Osteocyte (in vitro differentiated cells): Measurements from ENCODE around the gene TP73. TPM values are rescaled to one million over a fixed set of nuclear protein-coding genes. Genes with fewer than 3 reads are reported as not detected.

Experiments used
- DNase-seq: peaks from one replicate; pipeline ENCODE4 v3.0.0; 2021; ENCODE audit warnings: mixed read lengths; ENCODE audit not compliant: unreplicated experiment; ENCODE audit errors: extremely low spot score
- H3K27ac Mint-ChIP-seq: one replicate; pipeline ENCODE4 v1.8.0; 2021; ENCODE audit warnings: mild to moderate bottlenecking, mixed read lengths; ENCODE audit not compliant: unreplicated experiment
- H3K27me3 Mint-ChIP-seq: one replicate; pipeline ENCODE4 v1.8.0; 2021; ENCODE audit warnings: mixed read lengths; ENCODE audit not compliant: unreplicated experiment
- H3K36me3 Mint-ChIP-seq: one replicate; pipeline ENCODE4 v1.8.0; 2021; ENCODE audit warnings: mixed read lengths; ENCODE audit not compliant: unreplicated experiment
- H3K4me1 Mint-ChIP-seq: one replicate; pipeline ENCODE4 v1.8.0; 2021; ENCODE audit warnings: mixed read lengths; ENCODE audit not compliant: unreplicated experiment
- H3K4me3 Mint-ChIP-seq: one replicate; pipeline ENCODE4 v1.8.0; 2021; ENCODE audit warnings: mild to moderate bottlenecking, moderate library complexity, mixed read lengths; ENCODE audit not compliant: unreplicated experiment
- H3K9me3 Mint-ChIP-seq: one replicate; pipeline ENCODE4 v1.8.0; 2021; ENCODE audit warnings: mixed read lengths; ENCODE audit not compliant: unreplicated experiment
- CTCF ChIP-seq: fragments of 200-600 bp; sonication (generic); IDR thresholded peaks from 2 replicates; pipeline ENCODE4 v1.5.0; 2021; ENCODE audit warnings: antibody characterized with exemption, mild to moderate bottlenecking, moderate library complexity
- total RNA-seq: library from RNA; stranded (reverse); gene quantifications from 2 replicates; pipeline ENCODE4 v1.2.1, GENCODE V29; 2021

Gene TP73
- total RNA-seq, 1 donor from 2014 or later, result 0.24 TPM

- H3K27ac Mint-ChIP-seq, result no peak overlapping the region
- H3K9me3 Mint-ChIP-seq, result no peaks in the 10 kb centered on the region
- DNase-seq, result no peak
- no peaks in the 10 kb centered on the region for H3K27me3 Mint-ChIP-seq
- H3K4me1 Mint-ChIP-seq, result peaks cover 20% of the 10 kb centered on the region
- no peak overlapping the region for H3K4me3 Mint-ChIP-seq
- peaks cover 8% of the 10 kb centered on the region for H3K36me3 Mint-ChIP-seq
- TF ChIP-seq CTCF, result no peak
Observed at GRCh38 chr1:3732434-3733093, 80.2 kb downstream of the TP73 start.

- no peak overlapping the region for H3K27ac Mint-ChIP-seq
- H3K36me3 Mint-ChIP-seq, result peaks cover 11% of the 10 kb centered on the region
- no peak for TF ChIP-seq CTCF
- no peaks in the 10 kb centered on the region for H3K27me3 Mint-ChIP-seq
- no peak overlapping the region for H3K4me3 Mint-ChIP-seq
- DNase-seq, result no peak
- H3K9me3 Mint-ChIP-seq, result no peaks in the 10 kb centered on the region
- peaks cover 20% of the 10 kb centered on the region for H3K4me1 Mint-ChIP-seq
Observed at GRCh38 chr1:3733094-3733882, 81.0 kb downstream of the TP73 start.

- DNase-seq, result no peak
- H3K4me3 Mint-ChIP-seq, result no peak overlapping the region
- peaks cover 11% of the 10 kb centered on the region for H3K36me3 Mint-ChIP-seq
- H3K4me1 Mint-ChIP-seq, result peaks cover 20% of the 10 kb centered on the region
- H3K9me3 Mint-ChIP-seq, result no peaks in the 10 kb centered on the region
- H3K27me3 Mint-ChIP-seq, result no peaks in the 10 kb centered on the region
- H3K27ac Mint-ChIP-seq, result no peak overlapping the region
- no peak for TF ChIP-seq CTCF
Observed at GRCh38 chr1:3733883-3734589, 81.7 kb downstream of the TP73 start.

GRCh38 chr1:3734602-3735001 lies 82.3 kb downstream of the TP73 start:
- H3K4me1 Mint-ChIP-seq, result peaks cover 20% of the 10 kb centered on the region
- H3K27ac Mint-ChIP-seq, result no peak overlapping the region
- H3K9me3 Mint-ChIP-seq, result no peaks in the 10 kb centered on the region
- H3K27me3 Mint-ChIP-seq, result no peaks in the 10 kb centered on the region
- no peak for TF ChIP-seq CTCF
- peaks cover 11% of the 10 kb centered on the region for H3K36me3 Mint-ChIP-seq
- no peak for DNase-seq
- H3K4me3 Mint-ChIP-seq, result no peak overlapping the region
